ENCODE results near the gene GLRX5. TPM values are rescaled to one million over a fixed set of nuclear protein-coding genes. Genes with fewer than 3 reads are reported as not detected.

GLRX5 gene
- total and polyA plus RNA-seq, 2 experiments from 2014 or later, result 50.0 to 105 TPM

- Histone ChIP-seq H3K4me3 (no peak overlapping the region), H3K27ac (no peak overlapping the region), H3K36me3 (replicated peaks; ENCODE audit: insufficient read depth, low read depth) (no peaks in the 10 kb centered on the region), H3K9me2 (replicated peaks; ENCODE audit: insufficient read depth) (no peaks in the 10 kb centered on the region), H2AFZ (no peak overlapping the region), H3K79me2 (no peaks in the 10 kb centered on the region), H4K20me1 (ENCODE audit: insufficient read depth, poor library complexity, severe bottlenecking) (no peaks in the 10 kb centered on the region), H3K4me2 (no peak overlapping the region), H3K9me3 (ENCODE audit: low read depth) (no peaks in the 10 kb centered on the region), H3K4me1 (ENCODE audit: insufficient read depth) (no peaks in the 10 kb centered on the region), H3K27me3 (no peaks in the 10 kb centered on the region)
- 99% methylated on average over 7 of the region's 7 CpGs for WGBS (ENCODE audit: low lambda C conversion rate, missing lambda C conversion rate)
- no peak for DNase-seq (ENCODE audit: low spot score)
- no peak for TF ChIP-seq EZH2phosphoT487 (IDR thresholded peaks at IDR 0.05; ENCODE audit: low read depth, severe bottlenecking, unreplicated experiment)
- TF ChIP-seq CTCF (IDR thresholded peaks at IDR 0.05; ENCODE audit: poor library complexity), result no peak
- no peak for TF ChIP-seq EZH2 (IDR thresholded peaks at IDR 0.05; ENCODE audit: borderline replicate concordance)
Measured at GRCh38 chr14:95573313-95573712, 38.5 kb downstream of the GLRX5 start.

GRCh38 chr14:95575840-95576473, 41.1 kb downstream of the GLRX5 start:
- Histone ChIP-seq H3K4me1 (ENCODE audit: insufficient read depth) (no peaks in the 10 kb centered on the region), H3K4me2 (no peak overlapping the region), H4K20me1 (ENCODE audit: insufficient read depth, poor library complexity, severe bottlenecking) (no peaks in the 10 kb centered on the region), H3K9me2 (replicated peaks; ENCODE audit: insufficient read depth) (no peaks in the 10 kb centered on the region), H3K9me3 (ENCODE audit: low read depth) (no peaks in the 10 kb centered on the region), H3K27me3 (no peaks in the 10 kb centered on the region), H3K36me3 (replicated peaks; ENCODE audit: insufficient read depth, low read depth) (no peaks in the 10 kb centered on the region), H3K79me2 (no peaks in the 10 kb centered on the region), H2AFZ (no peak overlapping the region), H3K4me3 (no peak overlapping the region), H3K27ac (no peak overlapping the region)
- no peak for DNase-seq (ENCODE audit: low spot score)
- TF ChIP-seq EZH2phosphoT487 (IDR thresholded peaks at IDR 0.05; ENCODE audit: low read depth, severe bottlenecking, unreplicated experiment) (no peak), EZH2 (IDR thresholded peaks at IDR 0.05; ENCODE audit: borderline replicate concordance) (no peak), CTCF (IDR thresholded peaks at IDR 0.05; ENCODE audit: poor library complexity) (no peak)
- WGBS (ENCODE audit: low lambda C conversion rate, missing lambda C conversion rate), result 30% methylated on average over 3 of the region's 3 CpGs

GRCh38 chr14:95577067-95577800, 42.4 kb downstream of the GLRX5 start:
- Histone ChIP-seq H3K9me2 (replicated peaks; ENCODE audit: insufficient read depth) (no peaks in the 10 kb centered on the region), H3K4me3 (no peak overlapping the region), H3K27me3 (no peaks in the 10 kb centered on the region), H3K9me3 (ENCODE audit: low read depth) (no peaks in the 10 kb centered on the region), H3K4me2 (no peak overlapping the region), H4K20me1 (ENCODE audit: insufficient read depth, poor library complexity, severe bottlenecking) (no peaks in the 10 kb centered on the region), H3K79me2 (no peaks in the 10 kb centered on the region), H3K36me3 (replicated peaks; ENCODE audit: insufficient read depth, low read depth) (no peaks in the 10 kb centered on the region), H3K27ac (no peak overlapping the region), H2AFZ (no peak overlapping the region), H3K4me1 (ENCODE audit: insufficient read depth) (no peaks in the 10 kb centered on the region)
- TF ChIP-seq EZH2 (IDR thresholded peaks at IDR 0.05; ENCODE audit: borderline replicate concordance) (no peak), CTCF (IDR thresholded peaks at IDR 0.05; ENCODE audit: poor library complexity) (no peak), EZH2phosphoT487 (IDR thresholded peaks at IDR 0.05; ENCODE audit: low read depth, severe bottlenecking, unreplicated experiment) (no peak)
- no peak for DNase-seq (ENCODE audit: low spot score)
- 65% methylated on average over 12 of the region's 12 CpGs for WGBS (ENCODE audit: low lambda C conversion rate, missing lambda C conversion rate)

All from hepatocyte (in vitro differentiated cells).